MM.1S (cell line): ENCODE results near the gene IL2RG.

ENCODE experiments used
- DNase-seq: peaks from one replicate; pipeline ENCODE4 v3.0.0-alpha.2; 2015
- H2AFZ ChIP-seq: fragments of 300-600 bp; sonication (generic); 2 replicates; pipeline ENCODE4 v1.6.0; 2016; ENCODE audit warnings: antibody characterized with exemption, low read length
- H3F3A ChIP-seq: fragments of 300-600 bp; sonication (generic); 2 replicates; pipeline ENCODE4 v1.6.1; 2016; ENCODE audit warnings: mild to moderate bottlenecking, antibody characterized with exemption, low read length, moderate library complexity, mixed read lengths; ENCODE audit not compliant: insufficient read depth
- H3K27ac ChIP-seq: fragments of 300-600 bp; sonication (generic); 2 replicates; pipeline ENCODE4 v1.5.1; 2016; ENCODE audit warnings: mild to moderate bottlenecking, low read length
- H3K27me3 ChIP-seq: fragments of 300-600 bp; sonication (generic); replicated peaks from 2 replicates; pipeline ENCODE4 v1.6.0; 2016; ENCODE audit warnings: low read length; ENCODE audit not compliant: insufficient read depth
- H3K36me3 ChIP-seq: fragments of 300-600 bp; sonication (generic); replicated peaks from 2 replicates; pipeline ENCODE4 v1.6.1; 2016; ENCODE audit warnings: mild to moderate bottlenecking, low read length, mixed read lengths; ENCODE audit not compliant: insufficient read depth
- H3K4me1 ChIP-seq: fragments of 300-600 bp; sonication (generic); 2 replicates; pipeline ENCODE4 v1.6.1; 2016; ENCODE audit warnings: low read length, mixed read lengths
- H3K4me2 ChIP-seq: fragments of 300-600 bp; sonication (generic); 2 replicates; pipeline ENCODE4 v1.6.0; 2016; ENCODE audit warnings: low read depth, low read length
- H3K4me3 ChIP-seq: fragments of 300-600 bp; sonication (generic); 2 replicates; pipeline ENCODE4 v1.5.1; 2016; ENCODE audit warnings: low read length, mixed read lengths
- H3K79me2 ChIP-seq: fragments of 300-600 bp; sonication (generic); 2 replicates; pipeline ENCODE4 v1.6.1; 2016; ENCODE audit warnings: mixed run types, low read length, mixed read lengths
- H3K9ac ChIP-seq: fragments of 300-600 bp; sonication (generic); 2 replicates; pipeline ENCODE4 v1.6.1; 2016; ENCODE audit warnings: low read length, mixed read lengths
- H3K9me2 ChIP-seq: fragments of 300-600 bp; sonication (generic); replicated peaks from 2 replicates; pipeline ENCODE4 v1.6.1; 2016; ENCODE audit warnings: mild to moderate bottlenecking, low read length, mixed read lengths; ENCODE audit not compliant: insufficient read depth
- H3K9me3 ChIP-seq: fragments of 300-600 bp; sonication (generic); replicated peaks from 2 replicates; pipeline ENCODE4 v1.6.1; 2016; ENCODE audit warnings: mild to moderate bottlenecking, low read length, mixed read lengths; ENCODE audit not compliant: insufficient read depth
- H4K20me1 ChIP-seq: fragments of 300-600 bp; sonication (generic); 2 replicates; pipeline ENCODE4 v1.6.1; 2016; ENCODE audit warnings: mild to moderate bottlenecking, low read length, moderate library complexity, mixed read lengths; ENCODE audit not compliant: insufficient read depth
- EZH2 ChIP-seq: fragments of 300-600 bp; sonication (generic); optimal IDR thresholded peaks from 2 replicates; pipeline ENCODE3; 2017; ENCODE audit warnings: low read depth, mild to moderate bottlenecking, antibody characterized with exemption, low read length, mixed read lengths
- EZH2phosphoT487 ChIP-seq: fragments of 300-600 bp; sonication (generic); IDR thresholded peaks from 2 replicates; pipeline ENCODE4 v1.6.1; 2018; ENCODE audit warnings: antibody characterized with exemption, low read length
- TF ChIP-seq, protein P1 (sequence below): fragments of 300-600 bp; sonication (generic); IDR thresholded peaks from 2 replicates; pipeline ENCODE4 v1.5.1; 2016; ENCODE audit warnings: antibody characterized with exemption, low read length, mixed read lengths

The IL2RG gene

GRCh38 chrX:71100581-71101505, 10.5 kb downstream of the IL2RG start:
- Histone ChIP-seq H3K9me3 (no peaks in the 10 kb centered on the region), H3K27me3 (no peaks in the 10 kb centered on the region), H3F3A (no peaks in the 10 kb centered on the region), H3K4me3 (no peak overlapping the region), H3K9me2 (no peaks in the 10 kb centered on the region), H3K4me1 (0 out of 2 replicates have a peak, but pooled peaks cover 6% of the 10 kb centered on the region), H3K79me2 (no peaks in the 10 kb centered on the region), H3K9ac (no peak overlapping the region), H3K27ac (no peak overlapping the region), H3K36me3 (no peaks in the 10 kb centered on the region), H2AFZ (no peak overlapping the region), H3K4me2 (no peak overlapping the region), H4K20me1 (no peaks in the 10 kb centered on the region)
- TF ChIP-seq EZH2 (no peak), EZH2phosphoT487 (no peak)
- TF ChIP-seq, protein P1, sequence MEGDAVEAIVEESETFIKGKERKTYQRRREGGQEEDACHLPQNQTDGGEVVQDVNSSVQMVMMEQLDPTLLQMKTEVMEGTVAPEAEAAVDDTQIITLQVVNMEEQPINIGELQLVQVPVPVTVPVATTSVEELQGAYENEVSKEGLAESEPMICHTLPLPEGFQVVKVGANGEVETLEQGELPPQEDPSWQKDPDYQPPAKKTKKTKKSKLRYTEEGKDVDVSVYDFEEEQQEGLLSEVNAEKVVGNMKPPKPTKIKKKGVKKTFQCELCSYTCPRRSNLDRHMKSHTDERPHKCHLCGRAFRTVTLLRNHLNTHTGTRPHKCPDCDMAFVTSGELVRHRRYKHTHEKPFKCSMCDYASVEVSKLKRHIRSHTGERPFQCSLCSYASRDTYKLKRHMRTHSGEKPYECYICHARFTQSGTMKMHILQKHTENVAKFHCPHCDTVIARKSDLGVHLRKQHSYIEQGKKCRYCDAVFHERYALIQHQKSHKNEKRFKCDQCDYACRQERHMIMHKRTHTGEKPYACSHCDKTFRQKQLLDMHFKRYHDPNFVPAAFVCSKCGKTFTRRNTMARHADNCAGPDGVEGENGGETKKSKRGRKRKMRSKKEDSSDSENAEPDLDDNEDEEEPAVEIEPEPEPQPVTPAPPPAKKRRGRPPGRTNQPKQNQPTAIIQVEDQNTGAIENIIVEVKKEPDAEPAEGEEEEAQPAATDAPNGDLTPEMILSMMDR: no peak
- DNase-seq: no peak

- Histone ChIP-seq H3K4me2 (no peak overlapping the region), H4K20me1 (no peaks in the 10 kb centered on the region), H3F3A (no peaks in the 10 kb centered on the region), H3K79me2 (no peaks in the 10 kb centered on the region), H3K9me2 (no peaks in the 10 kb centered on the region), H3K9ac (no peak overlapping the region), H3K27me3 (no peaks in the 10 kb centered on the region), H3K27ac (no peak overlapping the region), H2AFZ (no peak overlapping the region), H3K4me3 (no peak overlapping the region), H3K36me3 (no peaks in the 10 kb centered on the region), H3K9me3 (no peaks in the 10 kb centered on the region), H3K4me1 (0 out of 2 replicates have a peak, but pooled peaks cover 6% of the 10 kb centered on the region)
- DNase-seq: no peak
- TF ChIP-seq EZH2 (no peak), EZH2phosphoT487 (no peak)
- TF ChIP-seq, protein P1: no peak
These were observed 11.6 kb downstream of the IL2RG start for GRCh38 chrX:71099736-71100135.

- Histone ChIP-seq H3F3A (no peaks in the 10 kb centered on the region), H3K9me2 (no peaks in the 10 kb centered on the region), H3K4me2 (no peak overlapping the region), H2AFZ (no peak overlapping the region), H3K9ac (no peak overlapping the region), H3K36me3 (no peaks in the 10 kb centered on the region), H3K9me3 (no peaks in the 10 kb centered on the region), H3K27me3 (no peaks in the 10 kb centered on the region), H3K27ac (no peak overlapping the region), H4K20me1 (no peaks in the 10 kb centered on the region), H3K4me3 (no peak overlapping the region), H3K4me1 (0 out of 2 replicates have a peak, but pooled peaks cover 6% of the 10 kb centered on the region), H3K79me2 (no peaks in the 10 kb centered on the region)
- TF ChIP-seq, protein P1: no peak
- TF ChIP-seq EZH2phosphoT487 (no peak), EZH2 (no peak)
- DNase-seq: no peak
These were observed 12.3 kb downstream of the IL2RG start for GRCh38 chrX:71098951-71099506.
